ENCODE data around the gene ERI3. TPM values are rescaled to one million over a fixed set of nuclear protein-coding genes. Genes with fewer than 3 reads are reported as not detected.

Gene ERI3
- polyA plus RNA-seq, 3 donors: 26.4 to 35.0 (median 26.6) TPM

GRCh38 chr1:44262414-44262813, 92.6 kb downstream of the ERI3 start:
- DNase-seq: no peak
- Histone ChIP-seq H3K27me3 (ENCODE audit: control insufficient read depth in 2 of 2, insufficient read depth in 2 of 2, low read length in 2 of 2) (no peaks in the 10 kb centered on the region), H3K9me3 (replicated peaks in 1 of 2; ENCODE audit: control insufficient read depth in 1 of 2, insufficient read depth in 1 of 2, low read length in 2 of 2) (no peaks in the 10 kb centered on the region), H3K36me3 (replicated peaks in 1 of 2; ENCODE audit: control insufficient read depth in 1 of 2, insufficient read depth in 2 of 2, low read length in 2 of 2) (peaks cover 0 to 5% of the 10 kb centered on the region in 2 donors), H3K9ac (ENCODE audit: insufficient read depth, low read length, poor library complexity, severe bottlenecking) (no peak overlapping the region), H3K4me2 (replicated peaks; ENCODE audit: extremely low read depth, low read length, poor library complexity, severe bottlenecking) (peak overlapping the region; percentile 41), H3K4me3 (replicated peaks in 1 of 3; ENCODE audit: low read depth in 2 of 3, low read length in 3 of 3) (peak overlapping the region in 1 of 3 experiments; percentile 35), H2AFZ (ENCODE audit: insufficient read depth, low read depth, low read length, poor library complexity, severe bottlenecking) (no peak overlapping the region), H3K79me2 (ENCODE audit: insufficient read depth, low read length) (no peaks in the 10 kb centered on the region), H3K4me1 (ENCODE audit: control insufficient read depth in 1 of 2, insufficient read depth in 2 of 2, low read length in 2 of 2) (peaks cover 52 to 58% of the 10 kb centered on the region in 2 donors), H3K27ac (ENCODE audit: low read depth in 1 of 2, low read length in 2 of 2) (peak overlapping the region; percentile 76 to 83), H4K20me1 (ENCODE audit: insufficient read depth, low read length) (no peaks in the 10 kb centered on the region)
- Mint-ChIP-seq H3K4me1 (peaks cover 58% of the 10 kb centered on the region), H3K27ac (peak overlapping the region; percentile 74 to 94 (median 88)), H3K9me3 (peaks cover 0 to 5% (median 0%) of the 10 kb centered on the region in 7 donors), H3K36me3 (peaks cover 3 to 10% of the 10 kb centered on the region in 2 donors), H3K4me3 (peak overlapping the region in 1 of 2 donors; percentile 52), H3K27me3 (ENCODE audit: low read depth in 3 of 3) (peaks cover 0 to 4% (median 3%) of the 10 kb centered on the region in 3 donors)
- intact Hi-C loops (cut with micrococcal nuclease): no loop called here
- WGBS (ENCODE audit: insufficient coverage): 87% methylated on average over 3 of the region's 6 CpGs
- no peak for TF ChIP-seq CTCF (IDR thresholded peaks at IDR 0.05)

- peaks cover 7 to 10% of the 10 kb centered on the region in 2 donors for H3K36me3 Mint-ChIP-seq
- peaks cover 58% of the 10 kb centered on the region for H3K4me1 Mint-ChIP-seq
- Histone ChIP-seq H3K4me3 (replicated peaks in 1 of 3; ENCODE audit: low read depth in 2 of 3, low read length in 3 of 3) (peak overlapping the region in 1 of 3 experiments; percentile 35), H2AFZ (ENCODE audit: insufficient read depth, low read depth, low read length, poor library complexity, severe bottlenecking) (no peak overlapping the region), H3K27ac (ENCODE audit: low read depth in 1 of 2, low read length in 2 of 2) (peak overlapping the region; percentile 76 to 83), H3K9ac (ENCODE audit: insufficient read depth, low read length, poor library complexity, severe bottlenecking) (no peak overlapping the region), H4K20me1 (ENCODE audit: insufficient read depth, low read length) (no peaks in the 10 kb centered on the region), H3K36me3 (replicated peaks in 1 of 2; ENCODE audit: control insufficient read depth in 1 of 2, insufficient read depth in 2 of 2, low read length in 2 of 2) (peaks cover 0 to 9% of the 10 kb centered on the region in 2 donors), H3K4me1 (ENCODE audit: control insufficient read depth in 1 of 2, insufficient read depth in 2 of 2, low read length in 2 of 2) (peaks cover 52 to 58% of the 10 kb centered on the region in 2 donors), H3K79me2 (ENCODE audit: insufficient read depth, low read length) (no peaks in the 10 kb centered on the region), H3K4me2 (replicated peaks; ENCODE audit: extremely low read depth, low read length, poor library complexity, severe bottlenecking) (peak overlapping the region; percentile 30), H3K9me3 (replicated peaks in 1 of 2; ENCODE audit: control insufficient read depth in 1 of 2, insufficient read depth in 1 of 2, low read length in 2 of 2) (no peaks in the 10 kb centered on the region), H3K27me3 (ENCODE audit: control insufficient read depth in 2 of 2, insufficient read depth in 2 of 2, low read length in 2 of 2) (no peaks in the 10 kb centered on the region)
- 100% methylated on average over 1 of the region's 5 CpGs for WGBS (ENCODE audit: insufficient coverage)
- peaks cover 0 to 5% (median 0%) of the 10 kb centered on the region in 7 donors for H3K9me3 Mint-ChIP-seq
- H3K27me3 Mint-ChIP-seq (ENCODE audit: low read depth in 3 of 3): peaks cover 0 to 4% (median 3%) of the 10 kb centered on the region in 3 donors
- H3K27ac Mint-ChIP-seq: peak overlapping the region; percentile 74 to 93 (median 84)
- intact Hi-C loops (cut with micrococcal nuclease): no loop called here
- no peak for TF ChIP-seq CTCF (IDR thresholded peaks at IDR 0.05)
- H3K4me3 Mint-ChIP-seq: peak overlapping the region in 1 of 2 donors; percentile 52
- peak; percentile 40 to 58 (median 51) for DNase-seq
Observed at GRCh38 chr1:44261962-44262361, 93.1 kb downstream of the ERI3 start.
